Stimulated activated CD4-positive, alpha-beta T cell treated with anti-CD3 and anti-CD28 coated beads, Interleukin-2, amount 100 ng/mL, for 4 hours (primary cell): ENCODE measurements around the gene KHNYN.
"Not testable (repeated sequence)": the region's sequence is repeated elsewhere in the genome, so short reads cannot be mapped to it uniquely, and the experiment has no call there.

ENCODE experiments used
- DNase-seq: peaks from one replicate; pipeline ENCODE4 v3.0.0-alpha.2; 2020; ENCODE audit warnings: low read depth

KHNYN gene

DNA sequence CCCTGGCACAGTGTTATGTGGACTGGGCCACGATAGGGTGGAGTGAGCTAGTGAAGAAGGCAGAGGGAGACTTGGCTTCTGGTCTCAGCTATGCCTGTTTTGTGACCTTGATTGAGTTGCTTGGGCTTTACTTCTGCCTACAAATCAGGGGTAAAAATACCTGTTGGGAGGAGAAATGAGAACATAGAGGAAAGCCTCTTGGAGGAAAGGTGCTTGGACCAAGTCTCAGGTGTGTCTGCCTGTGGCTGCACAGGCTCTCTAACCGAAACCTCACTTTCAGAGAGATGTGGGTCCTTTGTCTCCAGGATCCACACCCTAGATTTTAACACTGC lies 7.9 kb downstream of the KHNYN start:
- no peak for DNase-seq

DNA sequence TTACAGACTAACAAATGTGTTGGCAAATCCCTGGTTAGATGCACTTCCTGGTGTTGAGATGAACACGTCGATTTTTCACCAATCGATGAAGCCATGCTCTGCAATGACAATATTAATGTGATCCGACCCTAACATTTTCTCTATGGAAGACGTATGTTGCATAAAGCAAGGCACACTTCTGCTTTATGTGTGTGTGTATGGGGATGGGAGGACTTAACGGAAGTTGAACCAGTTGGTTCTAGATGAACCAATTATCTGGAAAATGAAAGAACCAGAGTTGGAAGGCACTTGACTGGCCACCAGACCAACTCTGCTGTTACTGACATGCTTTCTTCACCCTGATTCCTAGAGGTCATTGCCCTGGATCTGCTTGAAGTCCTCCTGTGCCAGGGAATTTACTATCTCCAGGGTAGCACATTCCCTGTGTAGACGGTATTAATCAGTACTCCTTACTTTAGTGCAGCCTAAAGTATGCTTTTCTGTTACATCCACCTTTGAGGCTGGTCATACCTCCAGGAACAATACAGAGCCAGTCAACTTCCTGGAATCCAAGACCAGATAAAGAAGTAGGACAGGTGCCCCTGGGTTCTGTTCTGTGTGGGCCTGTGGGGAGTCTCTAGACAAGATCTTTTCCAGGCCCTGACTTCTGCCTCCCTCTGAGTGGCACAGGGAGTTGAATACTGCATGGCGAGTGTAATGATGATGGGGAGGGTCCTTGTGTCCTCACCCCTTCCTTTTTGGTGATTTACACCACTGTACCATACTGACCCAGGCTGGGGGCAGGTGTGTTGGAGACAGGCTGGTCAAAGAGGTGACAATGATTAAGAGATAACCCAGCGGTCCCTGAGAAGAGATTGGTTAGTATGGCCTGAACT lies 8.7 kb downstream of the KHNYN start:
- DNase-seq: no peak

DNA sequence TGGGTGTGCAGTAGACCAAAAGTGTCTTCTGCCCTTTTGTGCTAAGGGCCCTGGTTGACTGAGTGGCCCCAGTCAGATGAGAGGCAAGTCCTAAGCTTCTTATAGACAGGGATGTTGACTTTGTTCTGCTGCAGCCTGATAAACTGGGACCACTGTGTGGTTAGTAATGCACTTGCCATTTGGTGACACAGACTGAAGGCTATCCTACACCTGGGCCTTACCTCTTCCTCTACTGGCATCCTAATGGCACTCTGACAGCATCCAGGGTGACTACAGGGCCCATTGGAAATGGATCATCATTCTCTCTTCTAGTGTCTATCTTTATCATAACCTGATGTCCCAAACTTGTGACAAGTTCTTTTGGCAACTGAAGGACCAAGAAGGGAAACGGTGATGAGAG lies 9.5 kb downstream of the KHNYN start:
- no peak for DNase-seq

DNA sequence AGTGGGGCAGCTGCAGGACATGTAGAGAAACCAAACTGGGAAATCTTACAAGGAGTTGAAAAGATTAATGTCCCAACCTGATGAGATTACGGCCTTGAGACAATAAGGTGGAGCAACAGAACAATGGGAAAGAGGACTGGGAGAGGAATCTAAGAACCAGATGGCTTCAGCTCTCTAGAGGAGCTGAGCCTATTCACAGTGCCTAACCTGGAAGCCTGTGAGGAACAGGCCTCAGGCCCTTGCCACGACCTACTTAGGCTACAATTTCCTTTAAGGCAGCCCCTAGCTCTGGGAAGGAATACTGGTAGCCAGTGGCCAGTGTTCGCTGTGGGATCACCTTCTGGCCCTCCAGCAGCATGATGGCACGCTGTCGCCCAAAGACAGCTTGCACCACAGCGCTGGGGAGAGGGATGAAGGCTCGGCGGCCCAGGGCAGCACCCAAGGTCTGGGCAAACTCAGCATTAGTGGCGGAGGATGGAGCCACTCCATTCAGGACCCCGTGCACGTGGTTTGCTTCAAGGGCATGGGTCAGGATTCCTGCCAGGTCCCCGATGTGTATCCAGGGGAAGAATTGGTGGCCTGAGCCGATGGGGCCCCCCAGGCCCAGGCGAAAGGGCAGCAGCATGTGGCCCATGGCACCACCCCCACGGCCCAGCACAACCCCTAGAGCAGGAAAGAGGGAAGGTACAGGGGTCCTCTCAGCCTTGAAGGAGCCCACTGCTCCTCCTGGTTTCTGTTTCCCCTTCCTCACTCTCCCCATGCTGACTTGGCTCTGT lies 10.3 kb downstream of the KHNYN start:
- no peak for DNase-seq

DNA sequence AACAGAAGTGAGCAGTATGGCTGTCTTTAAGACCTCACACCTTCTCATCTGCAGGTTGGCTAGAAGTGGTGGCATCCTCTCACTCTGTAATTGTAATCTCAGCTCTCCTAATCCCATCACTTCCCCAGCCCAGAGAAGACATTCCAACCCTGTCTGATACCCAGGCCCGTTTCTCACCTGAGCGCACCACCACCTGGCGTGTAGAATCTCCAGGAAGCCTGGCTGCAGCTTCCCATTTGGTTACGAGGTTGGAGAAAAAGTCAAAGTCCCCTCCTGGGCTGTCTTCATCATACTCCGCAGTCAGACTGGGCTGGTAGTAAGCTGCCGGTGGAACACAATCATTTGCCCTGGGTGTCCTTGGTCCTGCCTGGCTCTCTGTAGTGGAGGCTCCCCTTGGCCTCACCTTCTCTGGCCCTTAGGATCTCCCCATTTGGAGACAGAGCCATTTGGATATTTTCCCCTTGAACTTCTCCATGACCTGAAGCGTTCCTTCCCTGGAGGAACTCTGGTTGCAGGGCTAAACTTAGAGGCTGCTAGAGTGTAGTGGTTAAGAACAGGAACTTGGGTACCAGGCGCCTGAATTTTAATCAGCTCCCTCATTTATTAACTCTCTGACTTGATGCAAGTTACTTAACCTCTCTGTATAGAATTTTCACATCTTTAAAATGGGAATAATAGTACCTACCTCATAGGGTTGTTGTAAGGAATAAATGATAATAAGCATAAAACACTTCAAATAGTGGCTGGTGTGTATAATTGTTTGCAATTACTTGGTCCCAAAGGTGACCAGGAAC lies 11.0 kb downstream of the KHNYN start:
- DNase-seq: no peak

DNA sequence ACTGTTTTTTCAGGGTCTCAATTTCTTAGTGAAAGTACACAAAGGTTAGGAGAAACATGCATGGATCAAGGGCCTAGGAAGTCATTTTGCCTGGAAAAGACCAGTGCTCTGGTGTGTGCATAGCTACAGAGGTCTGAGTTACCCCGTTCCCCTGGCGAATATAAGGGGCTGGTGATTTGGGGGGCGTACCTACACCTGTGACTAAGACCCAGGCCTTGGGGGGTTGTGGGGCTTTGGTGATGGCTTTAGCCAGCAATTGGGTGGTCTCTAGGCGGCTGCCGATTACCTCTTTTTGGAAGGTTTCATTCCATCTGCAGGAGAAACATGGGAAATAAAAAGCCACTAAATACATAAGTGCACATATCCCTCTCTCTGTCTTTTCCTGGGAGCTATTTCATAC lies 11.7 kb downstream of the KHNYN start:
- no peak for DNase-seq

DNA sequence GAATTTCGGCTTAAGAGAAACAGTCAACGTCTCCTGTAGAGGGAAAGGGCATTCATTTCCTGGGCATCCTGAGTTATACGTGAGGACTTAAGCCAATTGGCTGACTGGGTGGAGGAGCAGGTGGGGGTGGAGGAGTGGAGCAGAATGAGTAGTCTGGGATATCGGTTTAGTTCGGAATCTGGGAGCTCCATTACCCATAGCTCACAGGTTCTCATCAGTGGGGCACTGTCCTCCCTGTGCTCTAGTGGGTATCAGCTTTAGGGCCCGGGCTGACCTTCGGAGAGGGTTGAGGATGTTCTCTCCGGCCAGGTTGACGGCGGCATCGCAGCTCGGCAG lies 12.1 kb downstream of the KHNYN start:
- no peak for DNase-seq

DNA sequence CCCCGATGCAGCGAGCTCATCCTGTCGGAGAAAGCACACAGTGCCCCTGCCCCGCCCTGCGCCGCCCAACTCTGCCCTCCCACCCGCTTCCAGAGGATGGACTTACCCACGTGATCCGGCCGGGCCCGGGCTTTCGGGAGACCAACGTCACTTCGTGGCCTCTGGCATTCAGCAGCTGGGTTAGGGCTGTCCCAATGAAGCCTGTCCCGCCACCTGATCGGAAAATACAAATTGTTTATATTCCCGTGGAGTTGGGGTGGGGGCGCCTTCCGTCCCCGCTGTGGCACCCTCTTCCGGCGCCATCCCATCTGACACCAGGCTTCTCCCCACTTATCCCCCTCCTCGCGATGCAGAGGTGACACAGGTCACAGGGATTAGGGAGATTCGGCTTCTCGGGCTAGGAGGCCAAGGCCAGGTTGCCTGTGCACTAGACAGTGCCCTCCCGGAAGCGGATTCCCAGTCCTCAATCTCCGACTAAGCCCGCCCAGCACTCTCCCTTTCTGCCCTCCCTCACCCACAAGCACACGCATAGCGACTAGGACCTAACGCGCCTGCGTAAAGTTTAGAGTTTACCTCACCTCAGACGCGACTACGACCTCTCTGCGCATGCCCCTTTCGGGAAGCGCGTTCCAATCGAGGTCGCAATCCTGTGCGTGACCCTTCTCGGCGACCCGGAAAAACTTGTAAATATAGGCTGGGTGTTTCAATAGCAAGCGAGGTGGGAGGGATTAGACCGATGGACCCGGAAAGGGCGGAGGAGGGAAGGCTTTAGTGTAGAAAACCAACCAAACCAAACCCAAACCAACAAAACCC lies 12.7 kb downstream of the KHNYN start, which contains the start of gene SDR39U1:
TSS of gene SDR39U1 (minus strand) at position 537 of the 813 bp plus-strand sequence. CDS start at position 530, 7 bp downstream.
- peak; percentile 96 for DNase-seq

DNA sequence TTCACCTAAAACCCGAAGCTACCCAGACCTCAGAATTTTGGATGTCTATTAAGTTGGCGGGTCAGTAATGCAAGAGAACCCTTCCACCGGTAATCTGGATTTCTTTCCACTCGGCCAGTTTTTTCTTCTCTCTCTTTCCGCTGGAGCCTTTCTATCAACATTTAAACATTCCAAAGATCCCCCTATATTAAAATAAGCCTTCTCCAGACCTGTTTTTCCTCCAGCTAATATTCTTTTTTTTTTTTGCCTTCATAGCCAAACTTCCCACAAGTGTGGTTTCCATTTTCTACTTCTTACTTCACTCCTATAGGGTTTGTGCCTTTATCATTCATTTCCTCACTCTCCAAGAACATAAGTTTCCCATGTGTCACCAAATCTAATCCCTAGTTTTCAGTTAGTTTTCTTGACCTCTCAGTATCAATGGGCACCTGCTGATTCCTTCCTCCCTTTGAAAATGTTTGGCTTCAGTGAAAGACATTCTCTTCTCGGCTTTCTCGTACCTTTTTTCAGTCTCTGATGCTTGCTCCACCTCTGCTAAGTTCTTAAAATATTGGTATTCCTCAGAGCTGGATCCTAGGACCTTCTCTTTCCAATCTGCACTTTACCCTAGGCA lies 13.4 kb downstream of the KHNYN start:
- no peak for DNase-seq

DNA sequence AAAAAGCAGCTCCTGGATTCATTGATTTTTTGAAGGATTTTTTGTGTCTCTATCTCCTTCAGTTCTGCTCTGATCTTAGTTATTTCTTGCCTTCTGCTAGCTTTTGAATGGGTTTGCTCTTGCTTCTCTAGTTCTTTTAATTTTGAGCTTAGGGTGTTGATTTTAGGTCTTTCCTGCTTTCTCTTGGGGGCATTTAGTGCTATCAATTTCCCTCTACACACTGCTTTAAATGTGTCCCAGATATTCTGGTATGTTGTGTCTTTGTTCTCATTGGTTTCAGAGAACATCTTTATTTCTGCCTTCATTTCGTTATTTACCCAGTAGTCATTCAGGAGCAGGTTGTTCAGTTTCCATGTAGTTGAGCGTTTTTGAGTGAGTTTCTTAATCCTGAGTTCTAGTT lies 21.1 kb downstream of the KHNYN start:
- not testable (repeated sequence) for DNase-seq

DNA sequence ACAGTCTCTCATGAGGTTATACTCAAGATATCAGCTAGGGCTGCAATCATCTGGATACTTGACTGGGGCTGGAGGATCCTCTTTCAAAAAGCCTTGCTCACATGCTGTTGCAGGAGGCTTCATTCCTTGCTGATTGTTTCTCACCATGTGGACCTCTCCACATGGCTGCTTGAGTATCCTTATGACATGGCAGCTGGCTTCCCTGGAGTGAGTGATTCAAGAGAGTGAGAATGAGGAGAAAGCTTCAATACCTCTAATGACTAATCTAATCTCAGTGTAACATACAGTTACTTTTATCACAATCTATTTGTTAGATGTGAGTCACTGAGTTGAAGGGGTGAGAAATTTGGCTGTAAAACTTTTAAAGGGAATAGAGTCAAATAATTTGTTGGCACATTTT lies 27.2 kb downstream of the KHNYN start:
- no peak for DNase-seq

DNA sequence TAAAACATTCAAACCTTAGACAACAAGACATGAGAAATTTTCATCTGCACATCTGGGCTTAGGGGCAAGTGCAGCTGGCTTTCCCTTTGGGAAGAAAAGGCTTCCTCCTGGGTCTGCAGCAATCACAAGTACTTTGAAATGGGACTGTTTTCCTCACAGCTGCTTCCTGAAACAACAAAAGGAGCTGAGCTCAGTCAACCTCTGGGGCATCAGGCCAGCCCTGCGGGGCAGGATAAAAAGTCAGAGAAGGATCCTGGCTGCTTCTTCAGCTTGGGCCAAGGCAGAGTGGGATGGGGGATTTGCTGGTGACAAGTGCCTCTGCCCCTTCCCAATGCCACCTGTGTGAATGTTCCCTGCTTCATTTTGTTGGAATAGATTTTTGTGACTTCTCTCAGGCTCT lies 29.0 kb downstream of the KHNYN start:
- no peak for DNase-seq

DNA sequence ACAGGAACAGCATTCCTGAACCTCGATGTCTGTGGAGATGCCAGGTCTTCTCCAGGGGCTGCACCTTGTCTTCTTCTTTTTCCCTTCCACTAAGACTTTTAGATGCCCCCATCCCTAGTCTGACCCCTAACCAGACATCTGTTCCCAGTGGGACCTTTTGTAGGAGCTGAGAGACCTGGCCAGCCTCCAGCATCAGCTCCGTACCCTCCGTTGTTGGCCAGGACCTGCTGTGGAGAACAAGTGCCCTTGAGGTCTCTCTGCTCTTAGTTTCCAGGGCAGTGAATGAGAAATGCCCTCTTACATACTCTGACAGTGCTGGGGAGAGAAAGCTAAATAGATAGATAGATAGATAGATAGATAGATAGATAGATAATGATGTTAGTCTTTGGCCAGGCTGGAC lies 29.6 kb downstream of the KHNYN start:
- no peak for DNase-seq

DNA sequence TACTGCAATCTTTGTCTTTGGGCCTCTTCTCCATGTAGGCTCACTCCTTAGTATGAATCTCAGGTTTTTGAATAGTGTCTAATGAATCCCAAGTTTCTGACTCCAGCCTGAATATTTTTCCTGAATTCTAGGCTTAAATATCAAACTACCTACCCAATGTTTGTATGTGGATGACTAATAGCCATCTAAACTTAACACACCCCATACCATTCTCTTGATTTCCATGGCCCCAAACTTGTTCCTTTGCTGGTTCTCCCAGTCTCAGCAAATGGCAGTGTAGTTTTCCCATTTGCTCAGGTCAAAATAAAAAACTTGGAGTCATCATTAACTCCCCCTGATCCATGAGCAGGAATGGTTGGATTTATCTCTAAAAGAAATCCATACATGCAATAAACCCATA lies 31.6 kb downstream of the KHNYN start:
- DNase-seq: no peak

DNA sequence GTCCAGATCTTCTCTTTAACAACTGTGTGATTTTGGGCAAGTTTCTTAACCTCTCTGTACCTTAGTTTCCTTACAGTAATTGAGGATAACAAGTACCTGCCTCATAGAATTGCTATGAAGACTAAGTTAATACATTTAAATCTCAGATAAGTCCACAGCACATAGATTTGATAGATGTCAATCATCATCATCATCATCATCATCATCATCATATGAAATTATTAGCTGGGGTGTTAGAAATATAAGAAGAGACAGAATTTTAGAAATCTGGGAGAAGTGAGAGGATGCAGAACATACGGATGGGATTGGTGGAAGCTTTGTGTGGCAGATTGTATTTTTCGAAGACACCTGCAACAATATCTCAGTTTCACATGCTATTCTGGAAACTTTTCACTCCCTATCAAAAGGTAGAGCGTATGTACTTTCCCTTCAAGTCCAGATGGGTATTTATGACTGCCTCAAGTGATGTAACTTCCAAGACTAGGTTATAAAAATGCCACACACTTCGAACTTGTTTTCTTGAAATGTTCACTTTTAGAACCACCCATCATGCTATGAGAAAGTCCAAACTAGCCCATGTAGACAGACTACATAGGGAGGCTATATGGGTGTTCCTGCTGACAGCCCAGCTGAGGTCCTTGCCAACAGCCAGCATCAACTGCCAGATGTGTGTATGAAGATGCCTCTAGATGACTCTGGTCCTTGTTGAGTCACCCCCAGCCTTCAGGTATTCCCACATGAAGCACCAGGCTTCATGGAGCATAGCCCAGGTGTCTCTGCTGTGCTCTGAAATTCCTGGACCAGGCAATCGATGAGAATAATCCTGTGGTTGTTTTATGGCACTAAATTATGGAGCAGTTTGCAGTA lies 33.5 kb downstream of the KHNYN start:
- no peak for DNase-seq

DNA sequence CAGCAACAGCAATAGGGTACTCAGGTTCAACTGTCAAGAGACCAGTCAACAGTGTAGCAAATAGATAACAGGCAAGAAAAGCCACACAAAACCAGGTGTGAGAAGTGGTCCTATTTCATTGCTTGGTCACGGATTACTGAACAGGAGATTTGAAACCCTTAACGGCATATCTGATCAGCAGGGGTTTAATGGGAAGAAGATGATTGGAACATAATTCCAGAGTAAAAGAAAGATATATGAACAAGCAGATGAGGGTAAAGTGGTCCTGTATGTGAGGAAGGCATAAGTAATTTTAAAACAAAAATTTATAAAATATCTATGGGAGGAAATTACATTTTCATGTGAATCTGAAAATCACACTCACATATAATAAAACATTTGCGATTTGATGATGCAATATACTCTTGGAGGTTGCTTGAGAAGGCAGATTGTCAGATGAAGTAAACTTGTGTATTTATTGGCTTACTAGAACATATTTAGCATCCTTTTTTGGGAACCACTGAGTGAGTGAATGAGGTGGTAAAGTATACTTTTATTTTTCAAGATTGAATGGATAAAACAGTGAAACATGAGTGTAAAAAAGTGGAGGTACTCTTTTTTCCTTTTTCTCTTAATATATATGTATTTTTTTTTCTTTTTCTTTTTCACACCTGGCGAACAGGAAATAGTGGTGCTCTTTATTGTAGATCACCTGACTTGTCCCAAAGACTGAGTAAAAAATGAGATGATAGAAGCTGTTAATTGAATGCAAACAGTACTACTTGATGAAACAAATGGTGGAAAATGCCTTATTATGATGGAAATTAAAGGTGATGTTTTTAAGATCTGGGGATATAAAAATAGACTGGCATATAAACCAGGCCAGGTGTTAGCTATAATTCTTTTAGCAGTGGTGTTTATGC lies 34.4 kb downstream of the KHNYN start:
- DNase-seq: no peak

DNA sequence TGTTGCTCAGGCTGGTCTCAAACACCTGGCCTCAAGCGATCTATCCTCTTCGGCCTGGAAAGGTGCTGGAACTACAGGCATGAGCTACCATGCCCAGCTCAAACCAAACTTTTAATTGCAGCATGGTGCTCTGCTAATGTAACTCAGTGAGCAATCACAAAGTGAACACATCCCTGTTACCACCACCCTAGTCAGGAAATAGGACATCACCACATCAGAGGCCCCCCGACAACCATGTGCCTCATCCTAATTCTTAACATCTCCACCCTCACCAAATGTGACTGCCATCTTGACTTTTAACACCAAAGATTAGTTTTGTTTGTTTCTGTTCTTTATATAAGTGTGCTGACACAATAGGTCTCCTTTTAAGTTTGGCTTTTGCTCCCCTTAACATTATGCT lies 35.6 kb downstream of the KHNYN start:
- no peak for DNase-seq

DNA sequence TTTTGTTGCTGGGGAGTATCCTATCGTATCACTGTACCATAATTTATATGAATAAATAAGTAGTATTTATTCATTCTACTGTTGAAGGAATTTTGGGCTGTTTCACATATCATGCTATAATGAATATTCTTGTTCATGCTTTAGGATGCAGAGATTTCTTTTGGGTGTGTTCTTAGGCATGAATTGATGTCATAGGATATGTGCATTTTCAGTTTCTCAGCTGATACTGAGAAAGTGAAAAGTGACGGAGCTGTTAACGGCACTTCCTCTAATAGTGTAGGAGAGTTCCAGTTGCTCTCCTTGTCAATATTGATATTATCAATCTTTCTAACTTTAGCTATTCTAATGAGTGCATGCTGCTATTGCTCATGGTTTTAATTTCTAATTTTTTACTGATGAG lies 36.1 kb downstream of the KHNYN start:
- no peak for DNase-seq

DNA sequence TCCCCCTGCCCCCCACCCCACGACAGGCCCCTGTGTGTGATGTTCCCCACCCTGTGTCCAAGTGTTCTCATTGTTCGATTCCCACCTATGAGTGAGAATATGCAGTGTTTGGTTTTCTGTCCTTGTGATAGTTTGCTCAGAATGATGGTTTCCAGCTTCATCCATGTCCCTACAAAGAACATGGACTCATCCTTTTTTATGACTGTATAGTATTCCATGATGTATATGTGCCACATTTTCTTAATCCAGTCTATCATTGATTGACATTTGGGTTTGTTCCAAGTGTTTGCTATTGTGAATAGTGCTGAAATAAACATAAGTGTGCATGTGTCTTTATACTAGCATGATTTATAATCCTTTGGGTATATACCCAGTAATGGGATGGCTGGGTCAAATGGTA lies 40.7 kb downstream of the KHNYN start:
- DNase-seq: not testable (repeated sequence)
